Heart left ventricle (tissue), 13 donors: ENCODE data around the gene MAML2.

Experiments used
- POLR2A ChIP-seq, 2 donors: fragments of 450-650 bp; IDR thresholded peaks; one replicate each; pipeline ENCODE4 v1.6.1; 2017; ENCODE audit warnings: antibody characterized with exemption in 2 of 2, mild to moderate bottlenecking in 2 of 2, moderate library complexity in 2 of 2
- TF ChIP-seq, protein P1 (sequence below), 12 donors: fragments of 200-600 bp; sonication (generic) in 4 of 12; IDR thresholded peaks; one replicate each; pipeline versions ENCODE4 v1.5.0 to v1.8.0; 2018 to 2022; ENCODE audit warnings: antibody characterized with exemption in 12 of 12, mild to moderate bottlenecking in 5 of 12
- donor health status: ischemic (EF 13 %, LVEDD 7.1; RV severe dilation, severe dysfunction).
- donor health status: DM: no; HTN: yes; CAD: no.
- donor health status: DM: no; HTN: no; CAD: no.
- donor health status: ischemic (EF 25% LVEDD 6.9; RV normal size, moderate dysfunction).
- donor health status: ischemic (EF 25% LVEDD 5.7; RV mildly dilated, moderate dysfunction).
- donor health status: ischemic (EF 35%, LVEDD 5.7; RV mildly dilated, moderate dysfunction).
- donor health status: nonischemic (EF 11% LVEDD 7.7; RV severe dilation, severe dysfunction).
- donor health status: DM: yes; HTN: yes; CAD: no.
- donor health status: PGD.
- donor health status: ischemic (EF 29% LVEDD 5.4; RV normal size, mild dysfunction).
- donor health status: nonischemic (EF 23%, LVEDD 6.1; RV moderate dilation, normal function).

DNA sequence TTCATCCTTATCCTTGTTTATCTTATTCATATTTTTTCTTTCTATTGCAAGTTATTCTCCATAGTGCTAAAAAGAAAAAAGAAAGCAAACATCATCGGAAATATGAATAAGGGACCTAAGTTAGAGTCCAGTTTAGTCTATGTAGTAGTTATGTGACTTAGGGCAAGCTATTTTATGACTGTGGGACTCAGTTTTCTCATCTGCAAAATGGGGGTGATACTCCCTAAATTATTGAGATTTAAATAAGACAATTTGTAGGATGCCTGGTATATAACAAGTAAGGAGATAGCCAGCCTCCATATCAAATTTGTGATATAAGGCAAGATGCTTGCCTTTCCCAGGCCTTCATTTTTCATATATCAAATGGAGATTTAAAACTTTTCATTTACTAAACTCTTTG, 69.5 kb downstream of the MAML2 start:
- TF ChIP-seq, protein P1, sequence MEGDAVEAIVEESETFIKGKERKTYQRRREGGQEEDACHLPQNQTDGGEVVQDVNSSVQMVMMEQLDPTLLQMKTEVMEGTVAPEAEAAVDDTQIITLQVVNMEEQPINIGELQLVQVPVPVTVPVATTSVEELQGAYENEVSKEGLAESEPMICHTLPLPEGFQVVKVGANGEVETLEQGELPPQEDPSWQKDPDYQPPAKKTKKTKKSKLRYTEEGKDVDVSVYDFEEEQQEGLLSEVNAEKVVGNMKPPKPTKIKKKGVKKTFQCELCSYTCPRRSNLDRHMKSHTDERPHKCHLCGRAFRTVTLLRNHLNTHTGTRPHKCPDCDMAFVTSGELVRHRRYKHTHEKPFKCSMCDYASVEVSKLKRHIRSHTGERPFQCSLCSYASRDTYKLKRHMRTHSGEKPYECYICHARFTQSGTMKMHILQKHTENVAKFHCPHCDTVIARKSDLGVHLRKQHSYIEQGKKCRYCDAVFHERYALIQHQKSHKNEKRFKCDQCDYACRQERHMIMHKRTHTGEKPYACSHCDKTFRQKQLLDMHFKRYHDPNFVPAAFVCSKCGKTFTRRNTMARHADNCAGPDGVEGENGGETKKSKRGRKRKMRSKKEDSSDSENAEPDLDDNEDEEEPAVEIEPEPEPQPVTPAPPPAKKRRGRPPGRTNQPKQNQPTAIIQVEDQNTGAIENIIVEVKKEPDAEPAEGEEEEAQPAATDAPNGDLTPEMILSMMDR (IDR thresholded peaks at IDR 0.05): no peak
- no peak for TF ChIP-seq POLR2A (IDR thresholded peaks at IDR 0.05)
